Measurements from ENCODE around the gene TLL2. TPM values are rescaled to one million over a fixed set of nuclear protein-coding genes. Genes with fewer than 3 reads are reported as not detected.

The TLL2 gene
- total RNA-seq, 2 donors from 2014 or later: 0.28 to 0.32 TPM

DNA sequence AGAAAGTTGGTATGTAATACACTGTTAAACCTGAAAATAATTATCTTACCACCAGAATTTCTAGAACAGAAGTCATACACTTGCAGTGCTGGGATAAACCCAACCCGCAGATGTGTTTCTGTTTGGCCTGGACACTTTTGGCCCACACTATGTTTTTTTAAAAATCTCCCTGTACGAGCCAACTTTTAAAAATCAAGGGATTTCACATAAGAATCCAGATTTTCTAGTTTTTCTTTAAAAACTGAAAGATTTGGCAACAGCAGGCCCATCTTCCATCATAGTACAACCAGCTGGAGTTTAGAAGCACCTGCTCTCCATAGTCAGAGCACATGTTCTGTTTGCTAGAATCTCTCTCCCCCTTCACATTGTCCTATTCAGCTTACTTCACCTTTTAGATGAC lies 74.0 kb downstream of the TLL2 start:
- intact Hi-C loops (cut with DNase I): no loop called here
- no peak overlapping the region for H3K27ac ChIP-seq
- TF ChIP-seq POLR2A (IDR thresholded peaks at IDR 0.05) (no peak), POLR2AphosphoS5 (IDR thresholded peaks at IDR 0.05) (no peak)
- TF ChIP-seq, protein P1, sequence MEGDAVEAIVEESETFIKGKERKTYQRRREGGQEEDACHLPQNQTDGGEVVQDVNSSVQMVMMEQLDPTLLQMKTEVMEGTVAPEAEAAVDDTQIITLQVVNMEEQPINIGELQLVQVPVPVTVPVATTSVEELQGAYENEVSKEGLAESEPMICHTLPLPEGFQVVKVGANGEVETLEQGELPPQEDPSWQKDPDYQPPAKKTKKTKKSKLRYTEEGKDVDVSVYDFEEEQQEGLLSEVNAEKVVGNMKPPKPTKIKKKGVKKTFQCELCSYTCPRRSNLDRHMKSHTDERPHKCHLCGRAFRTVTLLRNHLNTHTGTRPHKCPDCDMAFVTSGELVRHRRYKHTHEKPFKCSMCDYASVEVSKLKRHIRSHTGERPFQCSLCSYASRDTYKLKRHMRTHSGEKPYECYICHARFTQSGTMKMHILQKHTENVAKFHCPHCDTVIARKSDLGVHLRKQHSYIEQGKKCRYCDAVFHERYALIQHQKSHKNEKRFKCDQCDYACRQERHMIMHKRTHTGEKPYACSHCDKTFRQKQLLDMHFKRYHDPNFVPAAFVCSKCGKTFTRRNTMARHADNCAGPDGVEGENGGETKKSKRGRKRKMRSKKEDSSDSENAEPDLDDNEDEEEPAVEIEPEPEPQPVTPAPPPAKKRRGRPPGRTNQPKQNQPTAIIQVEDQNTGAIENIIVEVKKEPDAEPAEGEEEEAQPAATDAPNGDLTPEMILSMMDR (IDR thresholded peaks at IDR 0.05): no peak
- WGBS: 79% methylated on average over 2 of the region's 2 CpGs
- no peaks in the 10 kb centered on the region for H3K27me3 ChIP-seq (replicated peaks; ENCODE audit: insufficient read depth)
- no peaks in the 10 kb centered on the region for H3K36me3 ChIP-seq
- H3K9me3 ChIP-seq: no peaks in the 10 kb centered on the region
- H3K4me3 ChIP-seq: no peak overlapping the region
- no peaks in the 10 kb centered on the region for H3K4me1 ChIP-seq (replicated peaks)
- DNase-seq (ENCODE audit: low spot score): no peak

DNA sequence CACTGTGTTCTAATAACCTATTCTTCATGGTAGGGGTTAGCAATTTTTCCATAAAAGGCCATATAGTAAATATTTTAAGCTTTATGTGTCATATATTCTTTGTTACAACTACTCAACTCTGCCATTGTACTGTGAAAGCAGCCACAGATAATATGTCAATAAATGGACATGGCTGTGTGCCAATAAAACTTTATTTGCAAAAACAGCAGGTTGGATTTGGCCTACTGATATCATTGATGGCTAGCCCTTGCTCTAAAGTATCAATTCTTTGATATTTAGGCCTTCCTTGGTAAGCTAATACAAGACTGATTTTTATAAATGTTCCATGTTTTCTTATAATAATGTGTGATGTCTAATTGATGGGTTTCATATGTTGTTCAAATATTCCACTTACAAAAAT lies 77.7 kb downstream of the TLL2 start:
- no peak for TF ChIP-seq POLR2AphosphoS5 (IDR thresholded peaks at IDR 0.05)
- TF ChIP-seq, protein P1 (IDR thresholded peaks at IDR 0.05): no peak
- TF ChIP-seq POLR2A (IDR thresholded peaks at IDR 0.05): no peak
- DNase-seq (ENCODE audit: low spot score): no peak
- Histone ChIP-seq H3K27ac (no peak overlapping the region), H3K9me3 (no peaks in the 10 kb centered on the region), H3K27me3 (replicated peaks; ENCODE audit: insufficient read depth) (no peaks in the 10 kb centered on the region), H3K36me3 (no peaks in the 10 kb centered on the region), H3K4me3 (no peak overlapping the region), H3K4me1 (replicated peaks) (no peaks in the 10 kb centered on the region)
- intact Hi-C loops (cut with DNase I): no loop called here

DNA sequence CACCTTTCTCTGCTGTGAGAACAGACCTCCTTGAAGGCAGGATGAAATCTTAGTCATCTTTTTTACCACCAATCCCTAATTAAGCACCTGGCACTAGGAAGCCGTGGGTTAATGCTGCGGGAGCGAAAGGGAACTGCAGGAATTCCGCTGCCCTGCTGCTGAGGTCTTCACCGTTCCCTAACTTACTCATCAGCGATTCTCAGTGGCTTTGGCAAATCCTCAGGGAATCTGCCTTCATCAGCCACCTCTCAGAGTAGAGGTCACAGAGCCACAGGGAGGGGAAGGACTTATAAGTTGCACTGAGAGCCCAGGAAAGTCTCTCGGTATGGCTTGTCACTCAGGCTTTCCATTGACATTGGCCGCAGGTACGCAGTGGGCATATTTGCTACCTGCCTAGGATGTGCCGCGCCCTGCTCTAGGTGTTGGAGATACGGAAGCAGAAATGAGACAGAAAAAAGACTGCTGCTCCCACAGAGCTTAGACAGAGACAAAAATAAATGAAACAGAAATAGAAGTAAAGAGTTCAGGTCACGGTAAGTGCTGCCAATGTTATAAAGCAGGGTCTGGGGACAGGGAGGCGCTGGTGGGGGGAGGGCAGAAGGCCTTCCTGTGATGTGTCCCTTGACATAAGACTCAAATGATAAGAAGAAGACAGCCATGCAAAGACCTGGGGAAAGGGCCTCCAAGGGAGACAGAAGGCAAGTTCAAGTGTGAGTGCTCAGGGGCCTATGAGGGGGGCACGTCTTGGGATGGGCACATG lies 82.3 kb downstream of the TLL2 start:
- Histone ChIP-seq H3K4me1 (replicated peaks) (no peaks in the 10 kb centered on the region), H3K27ac (no peak overlapping the region), H3K9me3 (no peaks in the 10 kb centered on the region), H3K4me3 (no peak overlapping the region), H3K36me3 (no peaks in the 10 kb centered on the region), H3K27me3 (replicated peaks; ENCODE audit: insufficient read depth) (no peaks in the 10 kb centered on the region)
- 80% methylated on average over 15 of the region's 15 CpGs for WGBS
- no peak for TF ChIP-seq POLR2AphosphoS5 (IDR thresholded peaks at IDR 0.05)
- intact Hi-C loops (cut with DNase I): no loop called here
- DNase-seq (ENCODE audit: low spot score): no peak

DNA sequence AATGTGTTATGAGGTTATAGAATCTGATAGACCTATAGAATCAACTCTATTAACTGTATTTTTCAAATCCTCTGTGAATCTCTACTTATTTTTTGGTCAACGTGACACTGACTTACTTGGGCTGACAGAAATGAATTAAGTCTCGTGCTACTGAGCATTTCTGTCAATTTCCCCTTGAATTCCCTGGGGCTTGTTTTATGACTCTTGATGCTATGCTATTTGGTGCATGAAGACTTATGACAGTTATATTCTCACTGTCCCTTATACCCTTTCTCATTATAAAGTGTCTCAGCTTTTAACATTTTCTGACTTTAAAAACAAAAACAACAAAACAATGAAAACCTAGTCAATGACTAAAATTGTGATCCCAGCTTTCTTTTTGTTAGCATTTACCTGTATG lies 86.4 kb downstream of the TLL2 start:
- no peak for DNase-seq (ENCODE audit: low spot score)
- Histone ChIP-seq H3K4me1 (replicated peaks) (no peaks in the 10 kb centered on the region), H3K9me3 (no peaks in the 10 kb centered on the region), H3K4me3 (no peak overlapping the region), H3K36me3 (no peaks in the 10 kb centered on the region), H3K27me3 (replicated peaks; ENCODE audit: insufficient read depth) (no peaks in the 10 kb centered on the region), H3K27ac (no peak overlapping the region)
- intact Hi-C loops (cut with DNase I): no loop called here
- WGBS: 84% methylated on average over 2 of the region's 2 CpGs
- TF ChIP-seq, protein P1 (IDR thresholded peaks at IDR 0.05): no peak
- TF ChIP-seq POLR2A (IDR thresholded peaks at IDR 0.05): no peak
- no peak for TF ChIP-seq POLR2AphosphoS5 (IDR thresholded peaks at IDR 0.05)

DNA sequence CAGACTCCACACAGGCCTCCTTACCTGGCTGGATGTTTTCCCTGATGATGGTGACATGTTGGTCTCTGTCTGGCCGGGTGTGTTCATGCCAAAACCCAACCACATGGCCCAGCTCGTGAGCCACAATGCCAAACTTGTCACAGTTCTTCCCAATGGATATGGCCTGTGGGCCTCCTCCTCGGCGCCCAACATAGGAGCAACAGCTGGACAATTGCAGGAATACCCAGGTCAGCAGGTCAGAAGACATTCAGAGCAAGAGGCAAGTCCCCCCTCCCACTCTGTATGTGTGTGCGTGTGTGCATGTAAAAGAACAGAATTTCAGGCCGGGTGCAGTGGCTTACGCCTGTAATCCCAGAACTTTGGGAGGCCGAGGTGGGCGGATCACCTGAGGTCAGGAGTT lies 91.2 kb downstream of the TLL2 start:
- Histone ChIP-seq H3K27me3 (replicated peaks; ENCODE audit: insufficient read depth) (no peaks in the 10 kb centered on the region), H3K4me3 (no peak overlapping the region), H3K9me3 (no peaks in the 10 kb centered on the region), H3K4me1 (replicated peaks) (no peaks in the 10 kb centered on the region), H3K27ac (no peak overlapping the region), H3K36me3 (no peaks in the 10 kb centered on the region)
- intact Hi-C loops (cut with DNase I): no loop called here
- 90% methylated on average over 9 of the region's 9 CpGs for WGBS
- no peak for DNase-seq (ENCODE audit: low spot score)
- no peak for TF ChIP-seq POLR2A (IDR thresholded peaks at IDR 0.05)
- TF ChIP-seq, protein P1 (IDR thresholded peaks at IDR 0.05): no peak
- TF ChIP-seq POLR2AphosphoS5 (IDR thresholded peaks at IDR 0.05): no peak
